Right lobe of liver (tissue), 6 donors: ENCODE measurements around the gene RASSF8. TPM values are rescaled to one million over a fixed set of nuclear protein-coding genes. Genes with fewer than 3 reads are reported as not detected.

ENCODE experiments used
- ATAC-seq, 4 donors: fragments of 200-7000 bp; cut with Tn5 transposase; one replicate each; pipeline ENCODE4 v1.9.1; 2020; ENCODE audit warnings: mild to moderate bottlenecking in 4 of 4, moderate library complexity in 4 of 4
- DNase-seq, 3 donors: peaks; one replicate each; pipeline ENCODE4 v3.0.0-alpha.2; 2020
- H3K27ac ChIP-seq, 3 donors: fragments of 200-600 bp; one replicate each; pipeline ENCODE4 v1.8.0; 2022
- H3K27me3 ChIP-seq, 2 donors: fragments of 200-600 bp; one replicate each; pipeline ENCODE4 v1.8.0; 2022
- H3K36me3 ChIP-seq, 4 donors: fragments of 200-600 bp; sonication (generic) in 1 of 4; one replicate each; pipeline versions ENCODE4 v1.5.1 to v1.8.0; 2017 to 2022; ENCODE audit warnings: control low read depth in 1 of 4
- H3K4me1 ChIP-seq, 4 donors: fragments of 200-600 bp; sonication (generic) in 1 of 4; one replicate each; pipeline versions ENCODE4 v1.5.1 to v1.8.0; 2017 to 2022; ENCODE audit warnings: control low read depth in 1 of 4
- H3K4me3 ChIP-seq, 3 donors: fragments of 200-600 bp; one replicate each; pipeline ENCODE4 v1.8.0; 2022
- H3K9me3 ChIP-seq, 4 donors: fragments of 200-600 bp; sonication (generic) in 1 of 4; one replicate each; pipeline versions ENCODE4 v1.5.1 to v1.8.0; 2017 to 2022; ENCODE audit warnings: control low read depth in 1 of 4
- CTCF ChIP-seq, 4 donors: fragments of 200-600 bp in 3 of 4; fragments of 450-650 bp in 1 of 4; IDR thresholded peaks; one replicate each; pipeline versions ENCODE4 v1.5.1 to v1.8.0; 2016 to 2022; ENCODE audit warnings: antibody characterized with exemption in 4 of 4, mild to moderate bottlenecking in 2 of 4
- POLR2A ChIP-seq: fragments of 450-650 bp; IDR thresholded peaks from one replicate; pipeline ENCODE4 v1.6.1; 2017; ENCODE audit warnings: antibody characterized with exemption, mild to moderate bottlenecking
- WGBS: methylation state at CpG from one replicate; pipeline ENCODE4 v1.1.6; 2018; ENCODE audit warnings: low coverage, low lambda C conversion rate; ENCODE audit not compliant: insufficient coverage; ENCODE audit errors: missing lambda C conversion rate; 5-methylcytosine and 5-hydroxymethylcytosine counted together
- intact Hi-C, 2 donors: fragments of 100-400 bp; cut with DNase I; formaldehyde crosslinking; loops; one replicate each; pipeline versions ENCODE4 v1.11.2 to v1.14.1; 2022
- total RNA-seq, 6 experiments: library from RNA; depleted of rRNA in 2 of 6; stranded (reverse); fragments of >200 nt in 2 of 6; fragmentation: NEBNext Ultra II Directional in 3 of 6; extraction: Animal tissue kit (Norgen Biotek cat#: 25700) in 3 of 6; gene quantifications; one replicate each; pipeline versions ENCODE4 v1.1.0 to v1.2.4, GENCODE V29; 2016 to 2023
- donor health status: DM: no; HTN: yes; CAD: no.
- donor health status: DM: no; HTN: no; CAD: no.
- donor health status: DM: no; HTN: no; CAD: no.
- donor health status: DM: no; HTN: yes; CAD: no.
- donor health status: DM: no; HTN: yes; CAD: no.

Gene RASSF8
- total RNA-seq, 6 experiments from 2014 or later: 3.9 to 12.4 (median 7.3) TPM

DNA sequence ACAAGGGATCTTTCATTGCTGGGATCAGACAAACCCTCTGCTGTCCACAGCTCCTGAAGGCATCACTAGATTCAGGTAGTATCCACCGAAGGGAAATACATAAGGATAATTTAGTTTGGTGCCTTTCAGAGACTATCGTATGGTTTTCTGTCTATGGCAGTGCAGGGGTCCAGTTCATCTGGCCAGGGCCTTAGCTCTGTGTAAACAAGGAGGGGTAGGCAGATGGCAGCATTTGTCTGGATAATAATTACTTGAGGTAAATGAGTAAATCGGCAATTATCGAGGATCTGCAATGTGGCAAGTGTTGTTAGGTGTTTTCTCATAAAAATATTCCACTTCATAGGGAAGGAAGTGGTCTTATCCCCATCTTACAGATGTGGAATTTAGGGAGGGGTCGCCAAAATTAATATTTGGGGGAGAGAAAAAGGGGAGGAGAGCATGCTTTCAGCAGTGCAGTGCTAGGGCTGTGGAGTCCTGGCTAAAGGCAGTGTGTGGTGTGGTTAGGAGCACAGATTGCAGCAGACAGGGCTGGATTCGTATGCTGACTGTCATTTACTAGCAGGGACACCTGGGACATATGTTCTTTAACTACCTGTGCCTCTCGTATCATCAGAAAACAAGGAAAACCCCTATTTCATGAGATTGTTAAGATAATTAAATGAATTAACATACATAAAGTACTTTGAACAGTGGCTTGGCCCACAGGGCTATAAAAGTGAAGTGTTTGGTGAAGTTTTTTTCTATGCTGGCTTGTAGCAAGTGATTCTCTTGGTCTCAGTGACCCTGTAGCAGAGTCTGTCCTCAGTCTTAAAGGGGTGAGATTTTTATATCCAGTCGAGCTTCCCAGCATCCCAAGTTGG, 27.1 kb downstream of the RASSF8 start:
- no peaks in the 10 kb centered on the region for H3K9me3 ChIP-seq
- H3K27me3 ChIP-seq: no peaks in the 10 kb centered on the region
- H3K4me3 ChIP-seq: no peak overlapping the region
- no peak for ATAC-seq
- no peak for DNase-seq
- 69% methylated on average over 8 of the region's 8 CpGs for WGBS
- intact Hi-C loops: no loop called here
- no peak overlapping the region for H3K27ac ChIP-seq
- no peak for TF ChIP-seq CTCF (IDR thresholded peaks at IDR 0.05)
- TF ChIP-seq POLR2A: no peak
- H3K36me3 ChIP-seq: no peaks in the 10 kb centered on the region
- H3K4me1 ChIP-seq: no peaks in the 10 kb centered on the region

- DNase-seq (no peak), ATAC-seq (no peak)
- H3K27me3 ChIP-seq: no peaks in the 10 kb centered on the region
- intact Hi-C loops: no loop called here
- H3K4me3 ChIP-seq: no peak overlapping the region
- no peaks in the 10 kb centered on the region for H3K9me3 ChIP-seq
- H3K4me1 ChIP-seq: no peaks in the 10 kb centered on the region
- H3K27ac ChIP-seq: no peak overlapping the region
- no peak for TF ChIP-seq POLR2A
- TF ChIP-seq CTCF (IDR thresholded peaks at IDR 0.05): no peak
- H3K36me3 ChIP-seq: no peaks in the 10 kb centered on the region
Observed at GRCh38 chr12:25986180-25986579, 27.7 kb downstream of the RASSF8 start.

GRCh38 chr12:25988505-25988904, 30.0 kb downstream of the RASSF8 start:
- no peak for TF ChIP-seq CTCF (IDR thresholded peaks at IDR 0.05)
- no peak for TF ChIP-seq POLR2A

DNA sequence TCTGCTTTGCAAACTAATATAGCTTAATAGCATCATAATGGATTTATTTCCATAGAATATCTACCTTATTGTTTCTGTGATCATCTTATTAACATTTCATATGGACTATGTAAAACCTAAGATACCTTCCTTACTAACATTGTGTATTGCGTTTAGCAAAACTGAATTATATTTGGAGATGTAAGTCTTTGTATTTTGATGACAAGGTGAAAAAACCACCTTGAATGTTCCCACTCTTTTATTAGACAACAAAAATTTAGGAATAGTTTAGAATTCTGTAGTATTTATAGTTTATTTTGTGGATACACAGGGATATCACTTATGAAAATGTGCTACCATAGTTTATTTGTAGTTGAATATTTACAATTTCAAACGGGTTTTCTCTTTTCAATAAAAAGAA, 32.0 kb downstream of the RASSF8 start:
- ATAC-seq (no peak), DNase-seq (no peak)
- TF ChIP-seq CTCF (IDR thresholded peaks at IDR 0.05) (no peak), POLR2A (no peak)
- Histone ChIP-seq H3K4me1 (no peaks in the 10 kb centered on the region), H3K36me3 (no peaks in the 10 kb centered on the region), H3K9me3 (no peaks in the 10 kb centered on the region), H3K27me3 (no peaks in the 10 kb centered on the region), H3K27ac (no peak overlapping the region), H3K4me3 (no peak overlapping the region)
- WGBS: 79% methylated on average over 2 of the region's 2 CpGs
- intact Hi-C loops: no loop called here

More at GRCh38 chr12:25988505-25988904, 30.0 kb downstream of the RASSF8 start:
- no peak overlapping the region for H3K27ac ChIP-seq
- no peaks in the 10 kb centered on the region for H3K36me3 ChIP-seq
- no peak for DNase-seq
- no peaks in the 10 kb centered on the region for H3K4me1 ChIP-seq
- no peaks in the 10 kb centered on the region for H3K27me3 ChIP-seq
- no peak for ATAC-seq
- WGBS: 81% methylated on average over 2 of the region's 2 CpGs
- H3K4me3 ChIP-seq: no peak overlapping the region
- H3K9me3 ChIP-seq: no peaks in the 10 kb centered on the region
- intact Hi-C loops: no loop called here
